Hepatic stellate cell (primary cell): Measurements from ENCODE around the gene GPRC5B.

Experiments
- DNase-seq: peaks from one replicate; pipeline ENCODE4 v3.0.0; 2011; ENCODE audit warnings: low spot score

GPRC5B gene

DNA sequence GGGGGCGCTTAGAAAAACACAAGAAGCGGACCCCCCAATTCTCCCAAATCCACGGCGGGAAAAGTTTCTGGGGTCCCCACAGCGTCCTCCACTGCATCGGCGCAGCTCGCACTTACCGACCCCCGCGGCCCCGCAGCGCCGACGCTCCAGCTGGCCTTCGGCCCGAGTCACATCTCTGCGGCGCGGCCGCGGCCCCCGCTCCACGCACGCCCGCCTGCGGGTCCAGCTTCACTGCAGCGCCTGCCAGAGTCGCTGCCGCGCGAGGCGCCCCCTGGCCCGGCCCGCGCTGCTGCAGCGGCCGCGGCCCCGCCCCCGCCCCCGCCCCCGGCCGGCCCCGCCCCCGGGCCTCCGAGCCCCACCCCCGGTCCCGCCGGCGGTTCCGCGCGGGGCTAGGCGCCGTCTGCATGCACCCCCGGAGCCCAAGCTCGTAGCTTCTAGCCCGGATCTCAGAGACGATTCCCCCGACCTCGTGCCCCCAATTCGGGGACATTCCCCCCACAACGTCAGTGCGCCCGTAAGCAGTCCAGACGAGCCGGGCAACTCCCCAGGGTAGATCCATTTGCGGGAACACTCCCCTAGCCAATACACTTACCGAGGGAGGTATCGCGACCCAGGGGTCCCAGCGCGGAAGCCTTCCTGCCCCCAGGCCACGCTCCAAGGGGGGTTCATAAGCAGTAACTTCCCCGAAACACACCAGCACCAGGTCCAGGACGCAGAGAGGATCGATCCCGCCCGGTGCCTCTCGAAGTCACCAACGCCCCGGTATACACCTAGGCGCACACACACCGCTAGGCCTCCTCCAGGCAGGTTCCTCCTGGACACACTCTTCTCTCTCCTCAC, at the start of gene GPRC5B:
TSS of gene GPRC5B (minus strand) at position 238 of the 840 bp plus-strand sequence. CDS start 12,003 bp downstream, outside the sequence.
- DNase-seq: peak; percentile 50

- no peak for DNase-seq
Measured at GRCh38 chr16:19933740-19934139, 49.1 kb upstream of the GPRC5B start.

GRCh38 chr16:19929062-19929511, 44.4 kb upstream of the GPRC5B start:
- DNase-seq: no peak

GRCh38 chr16:19928432-19928831, 43.8 kb upstream of the GPRC5B start:
- DNase-seq: no peak

GRCh38 chr16:19926449-19927390, 42.1 kb upstream of the GPRC5B start:
- peak; percentile 11 for DNase-seq

GRCh38 chr16:19923396-19923795, 38.7 kb upstream of the GPRC5B start:
- no peak for DNase-seq

DNA sequence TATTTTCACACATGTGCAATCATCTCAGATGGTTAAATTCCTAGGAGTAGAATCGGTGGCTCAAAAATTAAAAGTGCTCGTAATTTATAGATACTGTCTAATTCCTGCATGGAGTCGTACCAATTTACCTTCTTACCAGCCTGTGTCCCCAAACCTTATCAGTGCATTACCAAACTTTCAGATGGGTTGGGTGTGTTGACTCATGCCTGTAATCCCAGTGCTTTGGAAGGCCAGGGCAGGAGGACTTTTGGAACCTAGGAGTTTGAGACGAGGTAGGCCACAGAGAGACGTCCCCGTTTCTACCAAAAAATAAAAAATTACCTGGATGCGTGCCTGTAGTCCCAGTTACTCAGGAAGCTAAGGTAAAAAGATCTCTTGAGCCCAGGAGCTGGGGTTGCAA, 34.5 kb upstream of the GPRC5B start:
- DNase-seq: no peak

- DNase-seq: no peak
Measured at GRCh38 chr16:19916064-19916463, 31.4 kb upstream of the GPRC5B start.

DNA sequence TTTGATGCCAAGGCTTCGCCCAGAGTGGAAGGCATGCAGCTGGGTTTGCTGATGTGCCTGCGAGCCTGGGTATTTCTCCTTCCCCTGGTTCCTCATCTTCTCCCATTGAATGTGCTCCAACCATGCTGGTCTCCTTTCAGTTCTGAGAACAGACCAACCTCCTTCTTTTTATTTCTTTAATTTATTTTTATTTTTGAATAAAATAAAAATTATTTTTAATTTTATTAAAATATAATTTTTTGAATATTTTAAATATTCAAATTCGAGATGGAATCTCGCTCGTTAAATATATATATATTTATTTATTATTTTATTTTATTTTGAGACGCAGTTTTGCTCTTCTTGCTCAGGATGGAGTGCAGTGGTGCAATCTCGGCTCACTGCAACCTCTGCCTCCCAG, 30.2 kb upstream of the GPRC5B start:
- no peak for DNase-seq

- no peak for DNase-seq
Measured at GRCh38 chr16:19913340-19913645, 28.6 kb upstream of the GPRC5B start.

GRCh38 chr16:19912455-19913339, 28.0 kb upstream of the GPRC5B start:
- DNase-seq: no peak

GRCh38 chr16:19911747-19912454, 27.3 kb upstream of the GPRC5B start:
- DNase-seq: no peak

- DNase-seq: no peak
Measured at GRCh38 chr16:19911204-19911603, 26.6 kb upstream of the GPRC5B start.

DNA sequence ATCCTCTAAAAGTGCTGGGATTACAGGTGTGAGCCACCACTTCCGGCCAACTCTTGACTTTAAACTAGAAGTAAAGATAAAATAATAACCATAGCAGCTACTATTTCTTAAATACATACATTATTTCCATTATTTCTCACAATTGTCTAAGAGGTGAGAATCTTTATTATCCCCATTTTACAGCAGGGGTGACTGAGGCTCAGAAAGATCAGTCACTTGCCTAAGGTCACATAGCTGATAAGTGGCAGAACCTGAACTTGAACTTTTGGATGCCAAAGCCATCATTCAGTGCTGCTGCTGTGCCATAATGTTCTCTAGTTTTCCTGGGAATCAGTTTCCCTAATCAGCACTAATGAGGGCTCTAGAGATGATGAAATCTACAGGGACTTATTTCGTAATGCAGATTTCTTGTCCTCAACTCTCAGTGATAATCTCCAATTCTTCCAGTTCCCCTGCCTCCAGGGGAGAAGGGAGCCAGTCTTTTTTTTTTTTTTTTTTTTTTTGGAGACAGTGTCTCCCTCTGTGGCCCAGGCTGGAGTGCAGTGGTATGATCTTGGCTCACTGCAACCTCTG, 25.2 kb upstream of the GPRC5B start:
- DNase-seq: no peak

DNA sequence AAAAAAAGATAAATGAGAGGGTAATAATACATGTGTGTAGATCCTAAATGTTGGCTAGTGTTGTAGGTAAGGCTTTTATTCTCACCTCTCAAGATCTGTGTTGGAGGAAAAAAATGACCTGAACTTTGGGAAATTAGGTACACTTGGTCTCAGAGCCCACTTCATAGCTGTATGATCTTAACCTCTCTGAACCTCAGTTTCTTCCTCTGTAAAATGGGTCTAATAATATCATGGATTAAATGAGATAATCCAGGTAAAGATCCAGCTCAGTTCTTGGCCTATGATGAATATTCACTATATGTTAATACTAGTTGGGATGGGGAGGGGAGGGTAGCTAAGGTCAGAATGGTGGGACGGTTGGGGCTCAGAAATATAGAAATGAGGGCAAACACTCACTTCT, 24.3 kb upstream of the GPRC5B start:
- no peak for DNase-seq

DNA sequence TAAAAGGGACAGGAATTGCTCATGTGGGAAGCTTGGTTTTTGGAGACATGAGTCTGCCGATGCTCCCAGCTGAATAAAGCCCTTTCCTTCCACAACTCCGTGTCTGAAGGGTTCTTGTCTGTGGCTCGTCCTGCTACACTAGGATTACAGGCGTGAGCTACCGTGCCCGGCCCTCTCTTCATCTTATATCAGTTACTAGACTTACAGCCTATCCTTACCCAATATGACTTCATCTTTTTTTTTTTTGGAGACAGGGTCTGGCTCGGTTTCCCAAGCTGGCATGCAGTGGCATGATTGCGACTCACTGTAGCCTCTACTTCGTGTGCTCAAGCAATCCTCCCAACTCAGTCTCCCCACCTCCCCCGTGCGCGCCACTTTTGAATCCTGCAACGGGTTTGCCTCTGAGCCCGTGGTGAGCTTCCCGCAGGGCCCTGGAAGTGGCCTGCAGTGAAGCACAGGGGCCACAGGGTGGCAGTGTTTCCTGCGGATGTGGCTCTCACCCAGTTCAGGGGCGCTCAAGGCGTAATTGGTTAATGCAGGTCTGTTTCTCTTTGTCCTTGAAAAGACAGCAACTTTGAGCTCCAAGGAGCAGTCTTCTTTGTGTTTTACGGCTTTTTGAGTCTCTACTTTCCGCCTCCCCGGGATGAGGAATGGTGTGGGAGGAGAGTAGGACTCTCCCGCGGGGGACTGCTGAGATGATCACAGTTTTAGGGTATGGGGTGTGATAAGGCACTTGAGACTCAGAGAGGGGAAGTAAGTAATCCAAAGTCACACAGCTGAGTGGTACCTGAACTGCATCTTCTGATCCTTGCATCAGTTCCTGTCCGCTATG, 22.7 kb upstream of the GPRC5B start:
- peak; percentile 73 for DNase-seq

- no peak for DNase-seq
Measured at GRCh38 chr16:19901164-19901563, 16.5 kb upstream of the GPRC5B start.

- DNase-seq: no peak
Measured at GRCh38 chr16:19899605-19899955, 14.9 kb upstream of the GPRC5B start.

GRCh38 chr16:19898924-19899604, 14.4 kb upstream of the GPRC5B start:
- peak; percentile 54 for DNase-seq

DNA sequence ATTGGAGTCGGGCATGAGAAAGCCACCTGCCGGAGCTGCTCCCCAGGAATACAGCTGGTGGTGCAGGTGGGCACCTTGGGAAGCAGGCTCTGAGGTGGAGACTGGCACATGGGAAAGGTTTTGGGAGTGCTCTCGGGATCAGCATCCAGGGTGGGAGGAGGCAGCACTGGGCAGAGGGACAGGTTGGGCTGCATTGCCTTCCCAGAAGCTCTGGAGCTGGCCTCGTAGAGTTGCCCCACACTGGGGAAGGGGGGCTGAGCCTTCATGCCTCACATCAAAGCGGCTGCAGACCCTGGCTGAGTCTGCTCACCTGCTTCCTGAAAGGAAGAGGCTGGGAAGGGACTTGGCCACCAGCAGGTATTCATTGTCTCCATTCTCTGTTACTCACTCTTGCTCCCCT, 13.5 kb upstream of the GPRC5B start:
- no peak for DNase-seq
